ENCODE data around the gene GLI2. TPM values are rescaled to one million over a fixed set of nuclear protein-coding genes. Genes with fewer than 3 reads are reported as not detected.

The GLI2 gene
- total and polyA plus RNA-seq, 2 experiments from 2014 or later: 53.6 to 57.0 TPM

- peak overlapping the region; percentile 75; the same call in 1 of the 2 replicates for H3K27ac ChIP-seq (ENCODE audit: low read depth)
Measured at GRCh38 chr2:120779781-120780283, 44.2 kb downstream of the GLI2 start.

GRCh38 chr2:120780402-120780801, 44.7 kb downstream of the GLI2 start:
- ATAC-seq: no peak
- peaks cover 98% of the 10 kb centered on the region for H3K79me2 ChIP-seq (replicated peaks; ENCODE audit: insufficient read depth)
- H3K27ac ChIP-seq (ENCODE audit: low read depth): peak overlapping the region; percentile 75; the same call in 1 of the 2 replicates

More at GRCh38 chr2:120779781-120780283, 44.2 kb downstream of the GLI2 start:
- no peaks in the 10 kb centered on the region for H3K9me2 ChIP-seq (ENCODE audit: insufficient read depth)
- ATAC-seq (peak; percentile 30), DNase-seq (ENCODE audit: low spot score) (peak; percentile 66)
- Mint-ChIP-seq H3K27ac (no peak overlapping the region), H3K27me3 (ENCODE audit: insufficient read depth, low read depth, poor library complexity) (peaks cover 12% of the 10 kb centered on the region), H3K9me3 (no peaks in the 10 kb centered on the region), H3K4me1 (peaks cover 60% of the 10 kb centered on the region), H3K36me3 (ENCODE audit: low read depth) (no peaks in the 10 kb centered on the region; the same call in 2 of the 3 replicates), H3K4me3 (no peak overlapping the region)
- H3K4me2 ChIP-seq: no peak overlapping the region
- H3K27me3 ChIP-seq (ENCODE audit: insufficient read depth): no peaks in the 10 kb centered on the region
- no peaks in the 10 kb centered on the region for H3K36me3 ChIP-seq (ENCODE audit: insufficient read depth)
- TF ChIP-seq CTCF (conservative IDR thresholded peaks at IDR 0.05; ENCODE audit: low read depth in 2 of 2) (peak in 1 of 2 experiments; percentile 48; a peak in 3 of 4 replicates), EZH2 (IDR thresholded peaks at IDR 0.05; ENCODE audit: low read depth, unreplicated experiment) (no peak), STAT1 (IDR thresholded peaks at IDR 0.05; ENCODE audit: unreplicated experiment) (no peak)
- no peak overlapping the region for H2AFZ ChIP-seq
- peaks cover 24% of the 10 kb centered on the region for H3F3A ChIP-seq (replicated peaks; ENCODE audit: low read depth)
- H3K4me3 ChIP-seq: no peak overlapping the region
- peaks cover 17% of the 10 kb centered on the region for H4K20me1 ChIP-seq (replicated peaks; ENCODE audit: insufficient read depth)
- H3K79me2 ChIP-seq (replicated peaks; ENCODE audit: insufficient read depth): peaks cover 99% of the 10 kb centered on the region
- H3K4me1 ChIP-seq (ENCODE audit: insufficient read depth): peaks cover 50% of the 10 kb centered on the region

More at GRCh38 chr2:120780402-120780801, 44.7 kb downstream of the GLI2 start:
- Histone ChIP-seq H3K4me2 (no peak overlapping the region), H3K27me3 (ENCODE audit: insufficient read depth) (no peaks in the 10 kb centered on the region), H3K4me1 (ENCODE audit: insufficient read depth) (peaks cover 50% of the 10 kb centered on the region), H3K36me3 (ENCODE audit: insufficient read depth) (no peaks in the 10 kb centered on the region), H3K4me3 (no peak overlapping the region), H2AFZ (no peak overlapping the region), H4K20me1 (replicated peaks; ENCODE audit: insufficient read depth) (peaks cover 11% of the 10 kb centered on the region), H3F3A (replicated peaks; ENCODE audit: low read depth) (peaks cover 30% of the 10 kb centered on the region), H3K9me2 (ENCODE audit: insufficient read depth) (no peaks in the 10 kb centered on the region)
- Mint-ChIP-seq H3K27ac (no peak overlapping the region), H3K4me3 (no peak overlapping the region), H3K27me3 (ENCODE audit: insufficient read depth, low read depth, poor library complexity) (peaks cover 13% of the 10 kb centered on the region), H3K4me1 (peaks cover 59% of the 10 kb centered on the region), H3K36me3 (ENCODE audit: low read depth) (no peaks in the 10 kb centered on the region; the same call in 2 of the 3 replicates), H3K9me3 (no peaks in the 10 kb centered on the region)
- TF ChIP-seq STAT1 (IDR thresholded peaks at IDR 0.05; ENCODE audit: unreplicated experiment): no peak
- TF ChIP-seq POLR2AphosphoS5 (IDR thresholded peaks at IDR 0.05; ENCODE audit: low read depth): no peak
- no peak for TF ChIP-seq CTCF (conservative IDR thresholded peaks at IDR 0.05; ENCODE audit: low read depth in 2 of 2)
- no peak for TF ChIP-seq NANOG (IDR thresholded peaks at IDR 0.05; ENCODE audit: borderline replicate concordance)
- no peak for TF ChIP-seq CREB1 (CRISPR knock-in tag; IDR thresholded peaks at IDR 0.05; ENCODE audit: low read depth)
- TF ChIP-seq ZNF114 (CRISPR knock-in tag; IDR thresholded peaks at IDR 0.05): no peak
- no peak for TF ChIP-seq EZH2 (IDR thresholded peaks at IDR 0.05; ENCODE audit: low read depth, unreplicated experiment)
- TF ChIP-seq JUNB (IDR thresholded peaks at IDR 0.05; ENCODE audit: unreplicated experiment): no peak
- DNase-seq (ENCODE audit: low spot score): no peak
